Measurements from ENCODE around the gene CD53.
"Not testable (repeated sequence)": the region's sequence is repeated elsewhere in the genome, so short reads cannot be mapped to it uniquely, and the experiment has no call there.

CD53 gene

DNA sequence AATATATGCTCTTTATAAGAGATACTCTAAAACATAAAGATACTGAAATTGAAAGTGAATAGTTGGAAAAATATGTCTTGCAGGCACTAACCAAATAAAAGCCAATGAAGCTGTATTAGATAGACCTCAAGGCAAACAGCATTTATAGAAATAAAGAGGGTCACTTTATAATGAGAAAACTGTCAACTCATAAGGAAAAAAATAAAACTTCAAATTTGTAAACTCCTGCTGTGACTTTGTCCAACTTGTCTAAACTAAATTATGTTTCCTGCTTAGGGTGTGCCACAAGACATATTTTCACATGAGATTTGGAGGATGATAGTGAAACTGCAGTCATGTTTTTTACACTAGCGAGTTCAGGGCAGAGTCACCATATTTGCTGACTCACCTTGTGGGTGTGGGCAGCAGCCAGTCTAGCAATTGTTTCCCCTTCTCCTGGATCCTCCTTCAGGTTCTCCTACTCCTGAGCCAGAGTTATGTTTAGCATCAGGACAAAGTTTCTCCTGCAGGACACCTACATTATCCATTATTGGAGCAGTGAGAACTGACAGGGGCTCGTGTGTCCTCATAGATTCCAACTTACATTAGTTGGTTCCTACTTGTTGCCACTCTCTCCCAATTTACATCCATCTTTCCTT is 43.8 kb downstream of the CD53 start:
- peak; percentile 79 for DNase-seq (ENCODE audit: low spot score)

- no peak for DNase-seq (ENCODE audit: low spot score)
Observed at GRCh38 chr1:110918016-110918415, 45.1 kb downstream of the CD53 start.

DNA sequence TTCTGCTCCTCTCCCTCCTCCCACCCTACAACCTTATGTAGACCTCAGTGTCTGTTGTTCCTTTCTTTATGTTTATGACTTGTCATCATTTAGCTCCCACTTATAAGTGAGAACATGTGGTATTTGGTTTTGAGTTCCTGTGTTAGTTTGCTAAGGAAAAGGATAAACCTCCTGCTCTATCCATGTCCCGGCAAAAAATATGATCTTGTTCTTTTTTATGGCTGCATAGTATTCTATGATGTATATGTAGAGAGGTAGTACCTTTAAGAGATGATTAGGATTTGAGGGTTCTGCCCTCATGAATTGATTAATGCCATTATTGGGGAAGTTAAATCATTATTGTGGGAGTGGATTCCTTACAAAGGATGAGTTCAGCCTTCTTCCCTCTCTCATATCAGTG is 49.0 kb downstream of the CD53 start:
- no peak for DNase-seq (ENCODE audit: low spot score)

- no peak for DNase-seq (ENCODE audit: low spot score)
Observed at GRCh38 chr1:110927484-110928075, 54.6 kb downstream of the CD53 start.

- no peak for DNase-seq (ENCODE audit: low spot score)
Observed at GRCh38 chr1:110928191-110928590, 55.2 kb downstream of the CD53 start.

- no peak for DNase-seq (ENCODE audit: low spot score)
Observed at GRCh38 chr1:110928904-110929303, 56.0 kb downstream of the CD53 start.

DNA sequence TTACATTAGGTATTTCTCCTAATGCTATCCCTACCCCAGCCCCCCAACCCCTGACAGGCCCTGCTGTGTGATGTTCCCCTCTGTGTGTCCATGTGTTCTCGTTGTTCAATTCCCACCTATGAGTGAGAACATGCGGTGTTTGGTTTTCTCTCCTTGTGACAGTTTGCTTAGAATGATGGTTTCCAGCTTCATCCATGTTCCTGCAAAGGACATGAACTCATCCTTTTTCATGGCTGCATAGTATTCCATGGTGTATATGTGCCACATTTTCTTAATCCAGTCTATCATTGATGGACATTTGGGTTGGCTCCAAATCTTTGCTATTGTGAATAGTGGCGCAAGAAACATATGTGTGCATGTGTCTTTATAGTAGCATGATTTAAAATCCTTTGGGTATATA is 58.1 kb downstream of the CD53 start:
- DNase-seq (ENCODE audit: low spot score): not testable (repeated sequence)

DNA sequence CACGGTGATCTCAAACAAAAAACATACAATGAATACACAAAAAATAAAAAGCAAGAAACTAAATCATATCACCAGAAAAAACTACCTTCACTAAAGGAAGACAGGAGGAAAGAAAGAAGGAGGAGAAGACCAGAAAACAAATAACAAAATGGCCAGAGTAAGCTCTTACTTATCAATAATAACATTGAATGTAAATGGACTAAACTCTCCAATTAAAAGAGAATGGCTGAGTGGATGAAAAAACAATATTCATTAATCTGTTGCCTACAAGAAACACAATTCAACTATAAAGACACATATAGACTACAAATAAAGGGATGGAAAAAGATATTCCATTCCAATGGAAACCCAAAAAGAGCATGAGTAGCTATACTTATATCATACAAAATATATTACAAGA is 63.6 kb downstream of the CD53 start:
- no peak for DNase-seq (ENCODE audit: low spot score)

DNA sequence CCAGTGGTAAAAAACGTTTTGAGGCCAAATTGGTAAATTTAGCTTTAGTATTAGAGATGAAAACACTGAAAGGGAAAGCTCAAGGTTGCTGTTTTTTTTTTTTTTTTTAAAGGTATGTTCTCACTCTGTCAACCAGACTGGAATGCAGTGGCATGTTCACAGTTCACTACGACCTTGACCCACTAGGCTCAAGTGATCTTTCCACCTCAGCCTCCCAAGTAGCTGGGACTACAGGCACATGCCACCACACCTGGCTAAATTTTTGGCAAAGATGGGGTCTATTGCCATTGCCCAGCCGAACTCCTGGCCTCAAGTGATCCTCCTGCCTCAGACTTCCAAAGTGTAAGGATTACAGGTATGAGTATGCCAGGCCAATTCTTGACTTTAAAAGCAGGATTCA is 71.9 kb downstream of the CD53 start:
- no peak for DNase-seq (ENCODE audit: low spot score)

DNA sequence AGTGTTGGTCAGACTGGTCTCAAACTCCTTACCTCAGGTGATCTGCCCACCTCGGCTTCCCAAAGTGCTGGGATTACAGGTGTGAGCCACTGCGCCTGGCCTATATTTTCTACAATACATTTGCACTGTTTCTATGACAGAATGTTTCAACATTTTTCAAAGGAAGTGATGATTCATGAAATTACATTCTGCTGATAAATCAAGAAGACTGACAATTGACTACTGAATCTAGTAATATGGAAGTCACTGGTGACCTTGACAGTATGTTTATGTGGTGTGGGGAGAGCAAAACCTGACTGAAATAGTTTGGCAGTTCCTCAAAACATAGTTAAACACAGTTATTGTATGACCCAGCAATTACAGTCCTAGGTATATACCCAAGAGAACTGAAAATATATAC is 72.7 kb downstream of the CD53 start:
- no peak for DNase-seq (ENCODE audit: low spot score)

- DNase-seq (ENCODE audit: low spot score): no peak
Observed at GRCh38 chr1:110948038-110948810, 75.3 kb downstream of the CD53 start.
